PC-9 (cell line): Measurements from ENCODE around the gene ZNF438. TPM values are rescaled to one million over a fixed set of nuclear protein-coding genes. Genes with fewer than 3 reads are reported as not detected.

Experiments used
- BruUV-seq: library from RNA; stranded (reverse); fragments of 400-500 nt; replicated peaks from 2 replicates; lab custom pipeline; 2021; lab: Mats Ljungman, UMichigan
- CTCF ChIA-PET: fragments of 300-600 bp; sonication (Branson Sonifier 250); formaldehyde crosslinking; loops from one replicate; lab custom pipeline; 2022; ENCODE audit warnings: antibody characterized with exemption; lab: Charles Lee
- POLR2A ChIA-PET: fragments of 300-600 bp; sonication (Branson Sonifier 250); formaldehyde crosslinking; loops from one replicate; lab custom pipeline; 2022; ENCODE audit warnings: antibody characterized with exemption; ENCODE audit not compliant: unreplicated experiment; lab: Charles Lee
- DNase-seq, 2 experiments: peaks; one replicate each; pipeline versions ENCODE4 v3.0.0 to v3.0.0-alpha.2; 2015 to 2022; ENCODE audit warnings: mixed read lengths in 1 of 2
- H2AFZ ChIP-seq: fragments of 200-600 bp; sonication (generic); 2 replicates; pipeline ENCODE4 v1.8.1; 2017; ENCODE audit warnings: antibody characterized with exemption
- H3F3A ChIP-seq: fragments of 200-600 bp; sonication (generic); 2 replicates; pipeline ENCODE4 v1.8.1; 2017; ENCODE audit warnings: antibody characterized with exemption, mild to moderate bottlenecking, low read depth; ENCODE audit not compliant: insufficient read depth
- H3K27ac ChIP-seq: fragments of 200-600 bp; sonication (generic); 2 replicates; pipeline ENCODE4 v1.6.1; 2016; ENCODE audit warnings: mixed run types
- H3K27me3 ChIP-seq: fragments of 200-600 bp; sonication (generic); 2 replicates; pipeline ENCODE4 v1.6.1; 2016; ENCODE audit warnings: low read depth, mixed run types; ENCODE audit not compliant: insufficient read depth
- H3K36me3 ChIP-seq: fragments of 200-600 bp; sonication (generic); 2 replicates; pipeline ENCODE4 v1.6.1; 2016; ENCODE audit warnings: low read depth, mixed run types
- H3K4me1 ChIP-seq: fragments of 200-600 bp; sonication (generic); replicated peaks from 2 replicates; pipeline ENCODE4 v1.6.1; 2016; ENCODE audit warnings: mixed run types; ENCODE audit not compliant: insufficient read depth
- H3K4me2 ChIP-seq: fragments of 200-600 bp; sonication (generic); 2 replicates; pipeline ENCODE4 v1.6.1; 2017; ENCODE audit warnings: mixed run types
- H3K4me3 ChIP-seq: fragments of 200-600 bp; sonication (generic); 2 replicates; pipeline ENCODE4 v1.6.1; 2016; ENCODE audit warnings: mixed run types
- H3K79me2 ChIP-seq: fragments of 200-600 bp; sonication (generic); 2 replicates; pipeline ENCODE4 v1.6.1; 2017; ENCODE audit warnings: low read depth, mixed run types
- H3K9me2 ChIP-seq: fragments of 200-600 bp; sonication (generic); 2 replicates; pipeline ENCODE4 v1.8.1; 2017; ENCODE audit warnings: mild to moderate bottlenecking; ENCODE audit not compliant: insufficient read depth
- H3K9me3 ChIP-seq: fragments of 200-600 bp; sonication (generic); 2 replicates; pipeline ENCODE4 v1.8.1; 2016; ENCODE audit warnings: low read depth; ENCODE audit not compliant: insufficient read depth
- H4K20me1 ChIP-seq: fragments of 200-600 bp; sonication (generic); 2 replicates; pipeline ENCODE4 v1.8.1; 2017; ENCODE audit not compliant: insufficient read depth
- EZH2 ChIP-seq: fragments of 200-600 bp; sonication (generic); IDR thresholded peaks from 2 replicates; pipeline ENCODE4 v1.8.0; 2017; ENCODE audit warnings: antibody characterized with exemption, low read depth
- intact Hi-C: fragments of 100-400 bp; cut with micrococcal nuclease; formaldehyde crosslinking; loops from one replicate; pipeline ENCODE4 v1.10.0; 2022; ENCODE audit not compliant: unreplicated experiment
- total RNA-seq: library from RNA; stranded (reverse); gene quantifications from 2 replicates; pipeline ENCODE4 v1.2.3, GENCODE V29; 2021
- TF ChIP-seq, protein P1 (sequence below): fragments of 200-600 bp; sonication (generic); conservative IDR thresholded peaks from 2 replicates; pipeline ENCODE4 v1.6.1; 2017; ENCODE audit warnings: mixed run types, antibody characterized with exemption, mild to moderate bottlenecking, moderate library complexity

Gene ZNF438
- total RNA-seq, 1 experiment from 2014 or later, result 4.7 TPM

DNA sequence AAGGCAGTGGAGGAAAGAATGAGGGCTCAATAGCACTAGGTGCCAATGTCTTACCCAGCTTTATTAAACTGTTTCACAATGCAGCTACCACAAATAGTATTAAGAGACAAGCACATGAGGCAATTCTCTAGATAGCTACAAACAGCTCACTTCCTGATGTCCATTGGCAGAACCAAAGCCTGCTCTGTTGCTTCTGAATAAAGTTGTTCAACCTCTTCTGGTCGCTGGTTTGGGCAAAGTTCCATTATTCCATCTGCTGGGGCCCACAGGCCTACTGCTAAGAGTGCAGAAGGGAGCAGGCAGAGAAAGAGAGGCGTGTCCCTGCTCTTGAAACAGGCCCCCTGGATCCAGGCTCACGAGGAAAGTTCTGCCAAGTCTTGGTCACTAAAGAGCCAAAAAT lies 173.9 kb downstream of the ZNF438 start:
- ChIA-PET CTCF (no interaction called here), POLR2A (no interaction called here)
- H3K9me2 ChIP-seq, result no peaks in the 10 kb centered on the region
- H3K4me2 ChIP-seq, result no peak overlapping the region
- TF ChIP-seq, protein P1, sequence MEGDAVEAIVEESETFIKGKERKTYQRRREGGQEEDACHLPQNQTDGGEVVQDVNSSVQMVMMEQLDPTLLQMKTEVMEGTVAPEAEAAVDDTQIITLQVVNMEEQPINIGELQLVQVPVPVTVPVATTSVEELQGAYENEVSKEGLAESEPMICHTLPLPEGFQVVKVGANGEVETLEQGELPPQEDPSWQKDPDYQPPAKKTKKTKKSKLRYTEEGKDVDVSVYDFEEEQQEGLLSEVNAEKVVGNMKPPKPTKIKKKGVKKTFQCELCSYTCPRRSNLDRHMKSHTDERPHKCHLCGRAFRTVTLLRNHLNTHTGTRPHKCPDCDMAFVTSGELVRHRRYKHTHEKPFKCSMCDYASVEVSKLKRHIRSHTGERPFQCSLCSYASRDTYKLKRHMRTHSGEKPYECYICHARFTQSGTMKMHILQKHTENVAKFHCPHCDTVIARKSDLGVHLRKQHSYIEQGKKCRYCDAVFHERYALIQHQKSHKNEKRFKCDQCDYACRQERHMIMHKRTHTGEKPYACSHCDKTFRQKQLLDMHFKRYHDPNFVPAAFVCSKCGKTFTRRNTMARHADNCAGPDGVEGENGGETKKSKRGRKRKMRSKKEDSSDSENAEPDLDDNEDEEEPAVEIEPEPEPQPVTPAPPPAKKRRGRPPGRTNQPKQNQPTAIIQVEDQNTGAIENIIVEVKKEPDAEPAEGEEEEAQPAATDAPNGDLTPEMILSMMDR, result no peak
- TF ChIP-seq EZH2, result no peak
- no peaks in the 10 kb centered on the region for H3K9me3 ChIP-seq
- H3K79me2 ChIP-seq, result no peaks in the 10 kb centered on the region
- no peak overlapping the region for H2AFZ ChIP-seq
- H4K20me1 ChIP-seq, result no peaks in the 10 kb centered on the region
- H3K4me3 ChIP-seq, result no peak overlapping the region
- H3K27me3 ChIP-seq, result no peaks in the 10 kb centered on the region
- no peaks in the 10 kb centered on the region for H3F3A ChIP-seq
- intact Hi-C loops, result no loop called here
- BruUV-seq, result no TSS peak
- H3K27ac ChIP-seq, result no peak overlapping the region
- DNase-seq, result no peak
- H3K36me3 ChIP-seq, result no peaks in the 10 kb centered on the region
- peaks cover 9% of the 10 kb centered on the region for H3K4me1 ChIP-seq

DNA sequence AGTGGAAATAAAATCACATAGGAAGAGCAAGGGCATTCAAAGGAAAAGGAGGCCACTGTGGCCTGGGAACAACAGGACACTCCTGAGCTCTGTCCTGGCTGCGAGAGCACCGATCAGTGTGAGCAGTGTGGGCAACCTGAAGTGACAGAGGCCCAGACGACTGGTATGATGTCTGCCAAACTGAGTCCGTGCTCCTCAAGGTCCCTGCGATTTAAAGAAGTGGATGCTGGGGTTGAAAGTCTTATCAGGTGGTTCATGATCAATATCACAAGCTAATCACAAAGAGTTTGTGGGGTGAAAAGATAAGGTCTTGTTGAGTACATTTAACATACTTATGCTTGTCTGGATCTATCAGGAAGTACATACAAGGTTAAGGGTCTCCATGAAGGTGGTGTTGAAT lies 176.5 kb downstream of the ZNF438 start:
- H3K4me2 ChIP-seq, result no peak overlapping the region
- no peak overlapping the region for H3K27ac ChIP-seq
- no peaks in the 10 kb centered on the region for H3K4me1 ChIP-seq
- no peak for TF ChIP-seq EZH2
- TF ChIP-seq, protein P1, result no peak
- no peak overlapping the region for H3K4me3 ChIP-seq
- no peaks in the 10 kb centered on the region for H3K27me3 ChIP-seq
- no peaks in the 10 kb centered on the region for H3K79me2 ChIP-seq
- intact Hi-C loops, result no loop called here
- ChIA-PET POLR2A (no interaction called here), CTCF (no interaction called here)
- no peak for DNase-seq
- H3K9me2 ChIP-seq, result no peaks in the 10 kb centered on the region
- H4K20me1 ChIP-seq, result no peaks in the 10 kb centered on the region
- H3F3A ChIP-seq, result no peaks in the 10 kb centered on the region
- no peak overlapping the region for H2AFZ ChIP-seq
- no TSS peak for BruUV-seq
- H3K36me3 ChIP-seq, result no peaks in the 10 kb centered on the region
- H3K9me3 ChIP-seq, result no peaks in the 10 kb centered on the region

DNA sequence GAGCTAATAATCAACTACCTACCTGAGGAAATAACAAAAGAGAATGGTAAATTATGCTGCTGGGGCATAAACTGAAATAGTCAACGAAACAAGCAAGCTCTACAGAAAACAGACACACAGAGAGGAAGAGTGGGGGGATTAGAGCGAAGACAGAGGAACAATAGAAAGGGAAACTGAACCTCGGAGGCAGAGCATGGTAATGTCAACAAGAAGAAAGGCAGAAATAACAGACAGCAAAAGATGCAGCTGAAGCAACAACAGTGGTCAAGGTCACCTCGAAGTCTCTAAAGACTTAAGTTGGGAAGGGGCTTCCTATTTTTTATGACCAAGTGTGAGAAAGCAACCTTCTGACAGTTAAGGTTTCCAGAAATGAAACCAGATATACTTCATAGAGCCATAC lies 177.0 kb downstream of the ZNF438 start:
- H3K27ac ChIP-seq, result no peak overlapping the region
- CTCF ChIA-PET, result no interaction called here
- no peaks in the 10 kb centered on the region for H3K36me3 ChIP-seq
- intact Hi-C loops, result no loop called here
- H3F3A ChIP-seq, result no peaks in the 10 kb centered on the region
- no TSS peak for BruUV-seq
- DNase-seq, result no peak
- H3K27me3 ChIP-seq, result no peaks in the 10 kb centered on the region
- H3K4me1 ChIP-seq, result no peaks in the 10 kb centered on the region
- H3K9me2 ChIP-seq, result no peaks in the 10 kb centered on the region
- TF ChIP-seq, protein P1, result no peak
- no peak for TF ChIP-seq EZH2
- H3K9me3 ChIP-seq, result no peaks in the 10 kb centered on the region
- H3K4me2 ChIP-seq, result no peak overlapping the region
- no peak overlapping the region for H3K4me3 ChIP-seq
- POLR2A ChIA-PET, result no interaction called here
- no peaks in the 10 kb centered on the region for H3K79me2 ChIP-seq
- no peak overlapping the region for H2AFZ ChIP-seq
- H4K20me1 ChIP-seq, result no peaks in the 10 kb centered on the region
